GM12891 (cell line): ENCODE measurements around the gene ZBTB7A.

Experiments used
- DNase-seq: peaks from one replicate; pipeline ENCODE4 v3.0.0; 2011; ENCODE audit warnings: low spot score; ENCODE audit not compliant: insufficient read length
- FAIRE-seq: peaks from 2 replicates; lab custom pipeline; 2011; peaks lifted over from hg19 to GRCh38; lab: Jason Lieb, UNC
- PAX5 ChIP-seq: IDR thresholded peaks from 2 replicates; pipeline ENCODE4 v1.6.1; 2011; ENCODE audit warnings: low read length, moderate library complexity, mild to moderate bottlenecking; ENCODE audit not compliant: insufficient read depth, severe bottlenecking
- POLR2A ChIP-seq: IDR thresholded peaks from 2 replicates; pipeline ENCODE4 v1.6.1; 2011; ENCODE audit warnings: low read depth, low read length, control low read depth
- POLR2AphosphoS5 ChIP-seq: IDR thresholded peaks from 2 replicates; pipeline ENCODE4 v1.6.1; 2011; ENCODE audit warnings: low read depth, low read length, control low read depth
- POU2F2 ChIP-seq: IDR thresholded peaks from 2 replicates; pipeline ENCODE4 v1.6.1; 2011; ENCODE audit warnings: low read depth, mild to moderate bottlenecking, control low read depth, low read length, moderate library complexity
- SPI1 ChIP-seq: IDR thresholded peaks from 2 replicates; pipeline ENCODE4 v1.6.1; 2011; ENCODE audit warnings: low read depth, low read length, control low read depth
- TAF1 ChIP-seq: IDR thresholded peaks from 2 replicates; pipeline ENCODE4 v1.6.1; 2011; ENCODE audit warnings: low read depth, low read length, control low read depth

The ZBTB7A gene

GRCh38 chr19:4102339-4103079 lies 35.8 kb upstream of the ZBTB7A start:
- TF ChIP-seq TAF1 (no peak), PAX5 (no peak), POLR2A (no peak), SPI1 (no peak), POU2F2 (no peak), POLR2AphosphoS5 (no peak)
- no peak for DNase-seq
- no peak for FAIRE-seq

DNA sequence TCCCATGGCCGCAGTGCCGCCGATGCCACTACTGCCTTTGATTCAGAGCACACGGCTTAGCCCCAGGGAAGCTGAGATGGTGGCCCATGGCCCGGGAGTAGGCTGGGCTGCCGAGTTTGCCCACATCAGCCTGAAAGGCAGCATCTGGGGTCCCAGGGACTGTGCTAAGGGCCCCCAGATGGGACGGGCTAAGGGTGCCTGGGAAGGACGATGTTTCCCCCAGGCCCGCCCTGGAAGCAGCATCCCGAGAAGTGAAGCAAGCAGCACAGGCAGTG lies 34.7 kb upstream of the ZBTB7A start:
- DNase-seq: no peak
- TF ChIP-seq TAF1 (no peak), POU2F2 (no peak), PAX5 (no peak), SPI1 (no peak), POLR2A (no peak), POLR2AphosphoS5 (no peak)
- no peak for FAIRE-seq

GRCh38 chr19:4100647-4101495 lies 34.2 kb upstream of the ZBTB7A start:
- TF ChIP-seq POU2F2 (no peak), POLR2AphosphoS5 (no peak), TAF1 (no peak), POLR2A (no peak), SPI1 (no peak), PAX5 (no peak)
- no peak for DNase-seq
- FAIRE-seq: no peak

- DNase-seq: no peak
- TF ChIP-seq PAX5 (no peak), POU2F2 (no peak)
- FAIRE-seq: no peak
Measured at GRCh38 chr19:4099041-4099764, 32.5 kb upstream of the ZBTB7A start.

DNA sequence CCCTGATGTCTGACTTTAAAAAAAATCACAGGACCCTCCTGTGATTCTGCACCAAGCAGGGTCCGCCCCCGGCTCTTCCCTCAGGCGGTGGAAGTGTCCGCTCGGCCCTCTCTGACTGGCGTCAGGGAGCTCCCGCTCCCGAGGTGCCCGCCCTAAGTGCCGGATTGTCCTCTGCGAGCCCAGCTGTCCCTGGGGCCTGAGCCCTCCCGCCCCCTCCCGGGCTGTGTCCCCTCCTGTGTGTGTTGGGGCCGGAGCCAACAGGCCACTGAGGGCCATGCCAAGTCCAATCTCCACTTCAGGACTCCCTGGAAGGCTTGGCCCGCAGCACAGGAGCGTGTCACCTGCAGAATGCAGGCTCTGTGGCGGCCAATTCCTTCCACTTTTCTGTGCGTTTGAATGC lies 31.8 kb upstream of the ZBTB7A start:
- FAIRE-seq: no peak

GRCh38 chr19:4097501-4097900 lies 30.8 kb upstream of the ZBTB7A start:
- FAIRE-seq (no peak), DNase-seq (no peak)
- TF ChIP-seq SPI1 (no peak), POU2F2 (no peak), POLR2A (no peak), TAF1 (no peak), PAX5 (no peak), POLR2AphosphoS5 (no peak)

More for the DNA sequence above, 31.8 kb upstream of the ZBTB7A start:
- DNase-seq: no peak
- TF ChIP-seq POLR2AphosphoS5 (no peak), SPI1 (no peak), POLR2A (no peak), POU2F2 (no peak), PAX5 (no peak), TAF1 (no peak)

DNA sequence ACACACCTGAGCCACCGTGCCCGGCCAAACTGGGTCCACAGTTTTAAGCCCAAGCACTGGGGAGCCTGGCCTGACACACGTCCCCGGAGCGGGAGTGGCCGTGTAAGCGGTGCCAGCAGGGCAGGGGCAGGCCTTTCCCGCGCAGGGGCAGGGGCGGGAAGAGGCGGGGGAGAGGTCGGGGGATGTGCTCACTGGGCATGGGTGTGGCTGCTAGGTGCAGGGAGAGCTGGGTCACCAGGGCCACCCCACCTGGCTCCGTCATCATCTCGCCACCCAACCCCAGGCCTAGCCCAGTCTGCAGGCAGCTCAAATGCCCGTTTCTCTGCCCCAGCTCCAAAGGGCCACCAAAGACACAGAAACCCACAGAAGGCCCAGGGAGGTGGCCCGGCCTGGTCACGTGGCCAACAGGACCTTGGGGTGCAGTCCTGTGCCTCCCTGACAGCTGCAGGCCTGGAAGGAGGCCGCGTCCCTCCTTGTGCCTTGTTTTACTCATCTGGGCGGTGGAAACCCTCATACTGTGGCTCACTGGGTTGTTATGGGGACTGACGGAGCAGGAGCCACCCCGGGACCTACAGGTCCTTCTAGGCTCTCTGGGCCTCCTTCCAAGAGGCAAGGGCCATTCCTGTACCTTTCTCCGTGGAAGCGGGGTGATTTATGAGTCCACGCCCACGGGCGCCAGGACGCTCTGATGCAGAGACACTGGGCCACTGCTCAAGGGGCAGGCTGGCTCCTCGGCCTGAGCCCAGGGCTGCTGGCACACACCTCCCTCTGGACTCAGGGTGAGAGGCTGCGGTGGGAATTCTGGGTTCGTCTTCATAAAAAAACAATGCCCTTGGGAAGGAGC lies 29.6 kb upstream of the ZBTB7A start:
- no peak for DNase-seq
- TF ChIP-seq POU2F2 (no peak), PAX5 (no peak), TAF1 (no peak), SPI1 (no peak), POLR2AphosphoS5 (no peak), POLR2A (no peak)

GRCh38 chr19:4095488-4095844 lies 28.8 kb upstream of the ZBTB7A start:
- TF ChIP-seq POLR2A (no peak), TAF1 (no peak), POLR2AphosphoS5 (no peak), SPI1 (no peak), PAX5 (no peak), POU2F2 (no peak)
- DNase-seq (no peak), FAIRE-seq (no peak)

More for the DNA sequence above, 29.6 kb upstream of the ZBTB7A start:
- no peak for FAIRE-seq

GRCh38 chr19:4094761-4095487 lies 28.2 kb upstream of the ZBTB7A start:
- TF ChIP-seq TAF1: no peak
- no peak for TF ChIP-seq POU2F2
- FAIRE-seq: no peak

More at GRCh38 chr19:4094761-4095487, 28.2 kb upstream of the ZBTB7A start:
- no peak for DNase-seq
